Activated B cell treated with CpG ODN at 0.5 μM for 24 hours (primary cell): Measurements from ENCODE around the gene FBXO46. TPM values are rescaled to one million over a fixed set of nuclear protein-coding genes. Genes with fewer than 3 reads are reported as not detected.
"Not testable (repeated sequence)": the region's sequence is repeated elsewhere in the genome, so short reads cannot be mapped to it uniquely, and the experiment has no call there.

ENCODE experiments used
- ATAC-seq: fragments of 200-7000 bp; cut with Tn5 transposase; one replicate; pipeline ENCODE4 v1.10.0; 2021; ENCODE audit warnings: low read depth, mild to moderate bottlenecking, moderate library complexity
- CTCF ChIA-PET: fragments of 350-600 bp; sonication (Branson Sonifier 250); formaldehyde crosslinking; loops from one replicate; lab custom pipeline; 2021; ENCODE audit warnings: antibody characterized with exemption; lab: Charles Lee
- POLR2A ChIA-PET: fragments of 350-600 bp; sonication (Branson Sonifier 250); formaldehyde crosslinking; loops from one replicate; lab custom pipeline; 2021; ENCODE audit warnings: antibody characterized with exemption; lab: Charles Lee
- DNase-seq: peaks from one replicate; pipeline ENCODE4 v3.0.0; 2022
- H3K27ac Mint-ChIP-seq: one replicate; pipeline ENCODE4 v1.8.0; 2020; ENCODE audit warnings: mixed read lengths
- H3K27me3 Mint-ChIP-seq: one replicate; pipeline ENCODE4 v1.8.0; 2021; ENCODE audit warnings: mixed read lengths
- H3K36me3 Mint-ChIP-seq: one replicate; pipeline ENCODE4 v1.8.0; 2021; ENCODE audit warnings: low read depth, mixed read lengths
- H3K4me1 Mint-ChIP-seq: one replicate; pipeline ENCODE4 v1.8.0; 2021; ENCODE audit warnings: mixed read lengths
- H3K4me3 Mint-ChIP-seq: one replicate; pipeline ENCODE4 v1.8.0; 2020; ENCODE audit warnings: mild to moderate bottlenecking, mixed read lengths
- H3K9me3 Mint-ChIP-seq: one replicate; pipeline ENCODE4 v1.8.0; 2020; ENCODE audit warnings: mixed read lengths
- CTCF ChIP-seq: fragments of 200-600 bp; IDR thresholded peaks from one replicate; pipeline ENCODE4 v1.8.0; 2022; ENCODE audit warnings: antibody characterized with exemption, mild to moderate bottlenecking
- intact Hi-C: fragments of 100-400 bp; cut with micrococcal nuclease; formaldehyde crosslinking; loops from one replicate; pipeline ENCODE4 v1.15.1; 2024
- total RNA-seq: library from RNA; stranded (reverse); gene quantifications from 2 replicates; pipeline ENCODE4 v1.2.3, GENCODE V29; 2022

FBXO46 gene
- total RNA-seq, 1 donor from 2014 or later: 44.0 TPM

GRCh38 chr19:45754323-45754722 lies 23.6 kb upstream of the FBXO46 start:
- H3K36me3 Mint-ChIP-seq: no peaks in the 10 kb centered on the region
- CTCF ChIA-PET: no interaction called here
- intact Hi-C loops: no loop called here
- DNase-seq (no peak), ATAC-seq (no peak)
- POLR2A ChIA-PET: no interaction called here
- no peaks in the 10 kb centered on the region for H3K4me1 Mint-ChIP-seq
- peaks cover 2% of the 10 kb centered on the region for H3K27me3 Mint-ChIP-seq
- H3K9me3 Mint-ChIP-seq: no peaks in the 10 kb centered on the region
- no peak for TF ChIP-seq CTCF
- H3K4me3 Mint-ChIP-seq: no peak overlapping the region
- no peak overlapping the region for H3K27ac Mint-ChIP-seq

GRCh38 chr19:45753548-45753947 lies 22.9 kb upstream of the FBXO46 start:
- no peak for TF ChIP-seq CTCF
- H3K27ac Mint-ChIP-seq: no peak overlapping the region
- intact Hi-C loops: no loop called here
- CTCF ChIA-PET: no interaction called here
- no peak for ATAC-seq
- no peaks in the 10 kb centered on the region for H3K4me1 Mint-ChIP-seq
- H3K36me3 Mint-ChIP-seq: no peaks in the 10 kb centered on the region
- POLR2A ChIA-PET: no interaction called here
- no peaks in the 10 kb centered on the region for H3K9me3 Mint-ChIP-seq
- no peak for DNase-seq
- no peak overlapping the region for H3K4me3 Mint-ChIP-seq
- peaks cover 2% of the 10 kb centered on the region for H3K27me3 Mint-ChIP-seq

- Mint-ChIP-seq H3K27ac (no peak overlapping the region), H3K9me3 (no peaks in the 10 kb centered on the region), H3K4me3 (no peak overlapping the region), H3K27me3 (peaks cover 2% of the 10 kb centered on the region), H3K36me3 (no peaks in the 10 kb centered on the region), H3K4me1 (no peaks in the 10 kb centered on the region)
- intact Hi-C loops: no loop called here
- DNase-seq: no peak
- ChIA-PET POLR2A (interaction anchor here (0.6 to 0.8 kb wide), 2 partner anchors 16 to 70 kb away, joined by 3 to 4 read pairs; no protein-coding TSS in a partner anchor), CTCF (no interaction called here)
- no peak for ATAC-seq
- no peak for TF ChIP-seq CTCF
Observed at GRCh38 chr19:45752639-45753038, 21.9 kb upstream of the FBXO46 start.

- ATAC-seq, intact Hi-C loops, H3K4me3 Mint-ChIP-seq, H3K9me3 Mint-ChIP-seq, CTCF ChIA-PET, H3K27ac Mint-ChIP-seq, H3K36me3 Mint-ChIP-seq, H3K4me1 Mint-ChIP-seq, DNase-seq, POLR2A ChIA-PET, H3K27me3 Mint-ChIP-seq: not testable (repeated sequence)
Observed at GRCh38 chr19:45751483-45751882, 20.8 kb upstream of the FBXO46 start.

- Mint-ChIP-seq H3K27me3 (peaks cover 18% of the 10 kb centered on the region), H3K27ac (no peak overlapping the region), H3K9me3 (no peaks in the 10 kb centered on the region), H3K4me1 (no peaks in the 10 kb centered on the region), H3K36me3 (no peaks in the 10 kb centered on the region), H3K4me3 (no peak overlapping the region)
- ChIA-PET POLR2A (no interaction called here), CTCF (no interaction called here)
- TF ChIP-seq CTCF: no peak
- ATAC-seq: no peak
- intact Hi-C loops: no loop called here
- DNase-seq: no peak
Observed at GRCh38 chr19:45747513-45747912, 16.8 kb upstream of the FBXO46 start.

- ATAC-seq (no peak), DNase-seq (no peak)
- Mint-ChIP-seq H3K9me3 (no peaks in the 10 kb centered on the region), H3K36me3 (no peaks in the 10 kb centered on the region), H3K4me3 (no peak overlapping the region), H3K27ac (no peak overlapping the region), H3K27me3 (peaks cover 21% of the 10 kb centered on the region), H3K4me1 (no peaks in the 10 kb centered on the region)
- TF ChIP-seq CTCF: no peak
- ChIA-PET POLR2A (no interaction called here), CTCF (no interaction called here)
- intact Hi-C loops: no loop called here
Observed at GRCh38 chr19:45746866-45747265, 16.2 kb upstream of the FBXO46 start.
